ENCODE measurements around the gene SPOCK3. TPM values are rescaled to one million over a fixed set of nuclear protein-coding genes. Genes with fewer than 3 reads are reported as not detected.

SPOCK3 gene
- total RNA-seq, 1 donor from 2014 or later = not detected

DNA sequence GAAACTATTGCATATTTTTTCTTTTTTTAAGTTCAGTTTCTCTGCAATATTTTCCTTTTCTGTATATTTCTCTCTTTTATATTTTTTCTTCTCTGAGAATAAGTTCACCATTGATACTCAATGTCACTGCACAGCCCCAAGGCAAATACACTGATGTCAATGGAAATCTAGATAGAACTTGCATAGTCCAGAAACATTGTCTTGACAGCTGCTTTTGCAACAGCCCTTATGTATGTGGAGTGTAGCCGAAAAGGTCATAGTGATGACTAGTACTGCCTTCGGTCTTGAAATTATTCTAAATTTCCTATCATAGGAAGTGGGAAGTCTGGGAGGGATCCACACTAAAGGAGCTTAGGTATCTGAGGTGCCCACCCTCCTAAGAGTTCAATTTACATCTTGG, 150.0 kb downstream of the SPOCK3 start:
- intact Hi-C loops (cut with DNase I) = no loop called here
- ATAC-seq (no peak), DNase-seq (ENCODE audit: low spot score) (no peak)

DNA sequence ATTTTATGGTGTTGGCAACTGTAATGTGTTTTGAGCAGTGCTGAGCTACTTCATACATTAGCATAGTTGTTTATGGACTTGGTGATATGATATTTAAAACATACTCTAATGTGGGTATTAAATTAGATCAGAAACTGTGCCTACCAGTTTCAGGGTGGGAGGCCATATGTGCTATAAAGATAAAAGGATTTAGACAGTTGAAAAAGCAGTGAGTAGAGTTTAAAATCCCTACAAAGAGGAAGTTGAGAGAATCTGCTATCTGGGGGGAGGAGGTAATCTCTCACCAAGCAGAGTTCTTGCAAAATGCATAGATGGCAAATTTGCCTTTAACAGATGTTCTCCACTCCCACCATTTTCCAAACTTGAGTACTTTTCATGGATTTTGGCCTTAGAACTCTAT, 154.5 kb downstream of the SPOCK3 start:
- DNase-seq (ENCODE audit: low spot score) (no peak), ATAC-seq (no peak)
- intact Hi-C loops (cut with DNase I) = no loop called here

DNA sequence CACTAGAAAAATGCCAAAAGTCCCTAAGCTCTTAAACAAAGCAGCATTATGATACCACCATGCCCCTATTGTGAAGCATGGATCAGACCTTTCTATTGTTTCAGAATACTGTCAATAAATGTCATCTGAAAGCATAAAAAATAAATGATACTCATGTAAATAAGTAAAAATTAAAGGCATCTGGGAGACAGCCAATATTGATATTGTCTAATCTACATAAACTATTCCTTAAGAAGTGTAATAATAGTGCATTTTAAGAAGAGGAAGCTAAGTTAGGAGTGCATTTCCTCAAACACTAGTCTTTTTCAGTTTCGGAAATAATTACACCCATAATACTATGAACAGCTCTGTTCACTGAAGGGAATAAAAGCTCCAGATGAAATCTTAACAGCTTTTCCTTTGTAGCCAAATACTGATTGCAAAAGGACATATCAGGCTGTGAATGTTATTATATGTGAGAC, 181.6 kb downstream of the SPOCK3 start:
- ATAC-seq (no peak), DNase-seq (ENCODE audit: low spot score) (no peak)
- intact Hi-C loops (cut with DNase I) = no loop called here

DNA sequence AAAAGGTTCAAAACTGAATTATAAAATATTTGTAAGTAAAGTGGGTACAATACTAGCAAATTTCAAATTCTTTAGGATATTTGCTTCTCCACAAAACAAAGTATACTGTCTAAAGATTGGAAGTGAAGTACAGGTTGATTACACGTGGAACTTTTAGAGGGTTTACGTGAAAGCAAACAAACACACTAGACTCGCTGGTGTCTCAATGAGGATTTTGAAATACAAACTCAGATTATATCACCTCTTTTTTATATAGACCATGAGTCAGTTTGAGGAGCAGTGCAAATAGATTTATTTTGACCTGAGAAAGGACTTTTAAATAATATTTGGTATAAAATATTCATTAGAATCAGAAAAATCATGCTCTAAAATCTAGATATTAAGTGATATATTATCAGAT, 185.0 kb downstream of the SPOCK3 start:
- DNase-seq (ENCODE audit: low spot score) (no peak), ATAC-seq (no peak)
- intact Hi-C loops (cut with DNase I) = no loop called here

DNA sequence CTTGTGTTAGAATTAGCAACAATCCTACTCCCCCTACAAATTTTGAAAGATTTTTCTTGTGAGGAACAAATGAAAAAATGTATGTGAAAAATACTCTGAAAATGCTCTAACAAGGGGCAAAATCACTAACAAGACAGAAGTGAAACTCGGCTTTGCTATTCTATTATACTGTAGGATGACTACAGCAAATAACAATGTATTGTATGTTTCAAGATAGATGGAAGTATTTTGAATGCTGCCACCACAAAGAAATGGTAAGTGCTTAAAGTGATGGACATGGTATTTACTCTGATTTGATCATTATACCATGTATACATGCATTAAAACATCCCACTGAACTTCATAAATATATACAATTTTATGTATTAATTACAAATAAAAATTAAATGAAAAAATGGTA, 192.8 kb downstream of the SPOCK3 start:
- DNase-seq (ENCODE audit: low spot score) (no peak), ATAC-seq (no peak)
- intact Hi-C loops (cut with DNase I) = no loop called here

DNA sequence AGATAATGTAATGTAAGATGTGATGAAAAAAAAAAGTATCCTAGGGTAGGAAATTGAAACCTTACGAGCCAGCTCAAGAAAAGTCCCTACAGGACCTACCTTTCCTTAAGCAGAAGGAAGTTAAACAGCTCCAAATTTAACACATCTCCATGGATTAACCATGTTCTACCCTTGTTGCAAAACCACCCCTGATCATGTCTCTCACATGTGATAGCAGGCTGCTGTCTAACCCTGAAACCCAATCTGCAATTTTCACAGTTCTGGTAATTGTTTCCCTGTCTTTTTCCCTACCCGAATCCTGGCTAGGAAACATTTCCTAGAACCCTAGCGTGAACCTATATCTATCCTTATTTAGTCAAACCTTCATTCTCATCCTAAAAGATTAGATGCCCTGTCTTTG, 198.9 kb downstream of the SPOCK3 start:
- DNase-seq (ENCODE audit: low spot score) = no peak
- intact Hi-C loops (cut with DNase I) = no loop called here
- no peak for ATAC-seq

DNA sequence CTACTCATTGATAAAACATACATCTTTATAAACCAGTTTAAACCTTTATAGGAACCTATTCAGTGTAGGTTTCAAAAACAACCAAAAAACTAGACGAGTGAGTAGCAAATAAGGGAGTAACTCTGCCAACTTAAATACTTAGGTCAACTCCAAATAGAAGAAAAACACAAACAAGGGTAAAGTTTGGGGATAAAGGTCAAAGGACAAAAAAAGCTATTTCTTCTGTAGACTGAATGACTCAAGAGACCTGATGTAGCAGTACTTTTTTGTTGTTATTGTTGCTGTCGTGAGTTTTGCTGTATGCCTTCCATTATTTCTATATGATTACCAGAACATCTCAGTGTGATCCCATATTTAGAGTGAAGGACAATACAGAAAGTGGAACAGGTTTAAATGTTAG, 199.3 kb downstream of the SPOCK3 start:
- DNase-seq (ENCODE audit: low spot score) = no peak
- intact Hi-C loops (cut with DNase I) = no loop called here
- no peak for ATAC-seq

DNA sequence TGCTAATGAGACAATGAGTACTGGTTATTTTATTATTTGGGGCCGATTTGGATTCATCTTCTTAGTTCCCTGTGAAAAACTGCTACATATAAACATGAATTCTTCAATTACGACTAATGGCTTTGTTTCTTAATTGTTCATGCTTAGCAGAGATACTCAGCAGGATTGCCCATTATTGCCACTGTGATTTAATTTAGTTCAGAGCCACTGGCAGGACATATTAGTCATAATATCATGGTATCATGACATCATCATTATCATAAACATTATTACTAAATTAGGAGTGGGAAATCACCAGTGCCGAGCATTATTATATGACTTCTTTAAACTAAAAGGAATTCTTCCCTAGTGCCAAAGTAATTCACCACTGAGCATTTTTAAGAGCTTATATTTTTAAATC, 201.4 kb downstream of the SPOCK3 start:
- intact Hi-C loops (cut with DNase I) = no loop called here
- ATAC-seq = no peak
- DNase-seq (ENCODE audit: low spot score) = no peak

DNA sequence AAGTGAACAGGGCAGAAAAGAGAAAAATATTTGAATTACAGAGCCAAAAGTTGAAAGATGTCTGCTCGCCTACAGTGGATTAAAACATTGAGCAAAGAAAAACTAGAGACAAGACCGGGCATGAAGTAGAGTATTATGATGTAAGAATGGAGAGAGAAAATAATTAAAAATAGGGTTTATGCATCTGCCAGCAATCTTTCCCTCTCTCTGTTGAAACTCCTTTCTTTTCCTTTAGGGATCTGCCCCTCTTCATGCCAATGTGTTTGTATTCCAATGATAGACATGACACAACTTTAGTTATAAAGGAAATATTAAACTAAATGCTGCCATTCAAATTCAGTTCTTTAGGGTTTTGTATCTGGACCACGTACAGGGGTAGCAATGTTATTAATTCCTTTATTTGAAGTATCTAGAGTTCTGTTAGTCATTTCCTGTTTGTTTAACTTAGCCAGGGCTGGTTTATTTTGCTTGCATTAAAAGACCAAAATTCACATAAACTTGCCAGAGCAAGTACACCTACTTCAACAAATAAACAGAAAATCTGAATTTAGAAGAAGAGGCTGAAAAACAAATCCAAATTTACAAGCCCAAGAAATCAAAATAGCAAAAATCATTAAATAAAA, 202.6 kb downstream of the SPOCK3 start:
- no peak for DNase-seq (ENCODE audit: low spot score)
- no peak for ATAC-seq
- intact Hi-C loops (cut with DNase I) = no loop called here

DNA sequence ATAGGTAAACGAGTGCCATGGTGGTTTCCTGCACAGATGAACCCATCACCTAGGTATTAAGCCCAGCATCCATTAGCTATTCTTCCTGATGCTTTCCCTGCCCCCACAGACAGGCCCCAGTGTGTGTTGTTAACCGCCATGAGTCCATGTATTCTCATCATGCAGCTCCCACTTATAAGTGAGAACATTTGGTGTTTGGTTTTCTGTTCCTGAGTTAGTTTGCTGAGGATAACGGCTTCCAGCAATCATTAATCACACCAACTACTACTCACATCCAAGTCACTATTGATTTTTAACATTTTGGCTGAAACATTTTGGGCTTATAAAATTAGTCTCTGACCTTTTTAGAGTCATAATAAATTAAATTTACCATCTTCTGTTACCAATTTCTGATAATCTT, 205.3 kb downstream of the SPOCK3 start:
- ATAC-seq (no peak), DNase-seq (ENCODE audit: low spot score) (no peak)
- intact Hi-C loops (cut with DNase I) = no loop called here

DNA sequence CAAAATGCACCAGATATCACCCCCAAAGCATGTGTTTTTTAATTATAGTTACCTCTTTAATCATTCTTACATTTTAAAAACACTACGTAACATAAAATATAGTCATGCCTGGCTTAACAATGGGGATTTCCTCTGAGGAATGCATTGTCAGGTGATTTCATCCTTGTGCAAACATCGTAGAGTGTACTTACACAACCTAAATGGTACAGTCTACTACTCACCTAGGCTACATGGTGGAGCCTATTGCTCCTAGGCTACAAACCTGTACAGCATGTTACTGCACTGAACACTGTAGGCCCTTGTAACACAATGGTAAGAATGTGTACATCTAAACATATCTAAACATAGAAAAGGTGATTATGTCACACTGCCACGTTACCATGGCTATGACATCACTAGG, 208.6 kb downstream of the SPOCK3 start:
- ATAC-seq (no peak), DNase-seq (ENCODE audit: low spot score) (no peak)
- intact Hi-C loops (cut with DNase I) = no loop called here

DNA sequence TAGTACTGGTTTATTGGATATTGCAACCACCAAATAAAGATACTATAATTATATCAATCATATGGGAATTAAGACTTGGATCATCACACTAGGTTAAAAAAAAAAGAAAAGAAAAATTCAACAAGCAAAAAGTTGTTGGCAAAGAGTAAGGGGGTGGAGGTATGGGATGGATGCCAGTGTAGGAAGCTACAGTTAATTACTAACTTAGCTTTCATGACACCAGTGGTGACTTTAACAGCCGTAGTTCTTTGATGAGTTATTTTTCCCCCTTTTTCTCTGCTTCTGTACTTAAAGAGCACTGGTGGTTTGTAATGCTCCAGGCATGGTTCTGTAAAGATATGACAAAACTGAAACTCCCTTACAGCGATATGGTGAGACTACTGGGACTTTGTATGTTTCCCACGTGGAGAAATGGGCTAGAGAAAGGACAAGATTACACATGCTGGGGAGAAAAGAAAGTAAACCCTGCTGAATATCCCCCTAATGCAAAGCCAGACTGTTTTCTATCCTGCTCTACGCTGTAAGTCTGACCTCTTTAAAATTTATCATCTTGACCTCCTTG, 210.8 kb downstream of the SPOCK3 start:
- ATAC-seq (no peak), DNase-seq (ENCODE audit: low spot score) (no peak)
- intact Hi-C loops (cut with DNase I) = no loop called here

DNA sequence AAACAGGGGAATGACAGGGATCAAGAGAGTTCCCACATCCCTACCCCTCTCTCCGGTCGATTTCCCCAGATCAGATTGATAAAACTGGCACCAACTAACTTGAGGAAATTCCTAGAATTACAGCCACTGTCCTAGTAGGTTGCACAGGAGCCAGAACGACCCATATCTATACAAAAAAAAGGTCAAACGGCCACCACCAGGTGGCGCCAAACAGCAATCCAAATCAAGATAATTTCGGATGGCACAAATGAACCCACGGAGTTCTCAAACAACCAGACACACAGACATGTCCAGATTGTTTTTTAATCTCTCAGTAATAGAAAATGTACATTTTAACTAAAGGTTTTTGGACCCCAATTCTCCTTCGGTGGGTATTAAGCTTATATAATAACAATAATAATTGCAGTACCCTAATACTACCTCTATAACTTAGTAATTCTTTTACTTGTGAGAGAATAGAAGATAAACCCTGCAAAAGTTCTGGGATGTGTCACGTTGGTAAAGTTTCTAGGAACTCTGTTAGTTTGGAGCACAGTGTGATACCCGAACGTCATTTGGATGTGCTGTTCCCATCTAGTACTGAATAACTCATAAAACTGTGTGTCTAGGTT, 212.6 kb downstream of the SPOCK3 start:
- intact Hi-C loops (cut with DNase I) = no loop called here
- peak; percentile 51 for ATAC-seq
- DNase-seq (ENCODE audit: low spot score) = peak; percentile 78

DNA sequence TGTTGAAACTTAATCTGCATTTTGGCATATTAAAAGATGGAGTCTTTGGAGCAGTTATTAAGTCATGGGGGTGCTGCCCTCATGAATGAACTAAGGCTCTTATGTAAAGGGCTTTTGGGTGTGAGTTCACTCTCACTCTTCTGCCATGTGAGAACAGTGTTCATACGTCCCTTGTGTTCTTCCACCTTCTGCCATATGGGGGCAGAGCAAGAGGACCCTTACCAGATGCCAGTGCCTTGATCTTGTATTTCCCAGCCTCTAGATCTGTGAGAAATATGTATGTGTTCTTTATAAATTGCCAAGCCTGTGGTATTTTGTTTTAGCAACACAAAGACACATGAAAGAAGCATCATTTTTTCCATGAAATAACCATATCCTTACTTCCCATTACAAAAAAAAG, 213.9 kb downstream of the SPOCK3 start:
- intact Hi-C loops (cut with DNase I) = no loop called here

DNA sequence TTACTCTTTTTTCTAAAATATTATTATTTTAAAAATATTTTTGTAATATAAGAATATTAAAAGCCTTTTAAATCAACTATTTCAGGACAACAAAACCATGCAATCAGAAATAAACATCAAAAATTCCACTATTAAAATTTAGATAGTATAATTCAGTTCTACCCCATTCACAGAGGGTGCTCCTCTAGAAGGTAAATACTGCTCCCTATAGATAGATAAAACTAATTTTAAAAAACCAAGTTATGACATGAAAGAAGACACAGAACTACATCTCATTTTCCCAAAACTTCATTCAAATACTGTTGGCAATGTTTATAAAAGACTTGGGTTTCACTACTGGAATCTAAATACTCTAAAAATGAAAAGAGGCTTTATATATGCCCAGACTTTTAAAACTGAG, 219.3 kb downstream of the SPOCK3 start:
- intact Hi-C loops (cut with DNase I) = no loop called here
- no peak for DNase-seq (ENCODE audit: low spot score)
- ATAC-seq = no peak

More for the DNA sequence above, 213.9 kb downstream of the SPOCK3 start:
- no peak for ATAC-seq
- DNase-seq (ENCODE audit: low spot score) = no peak

DNA sequence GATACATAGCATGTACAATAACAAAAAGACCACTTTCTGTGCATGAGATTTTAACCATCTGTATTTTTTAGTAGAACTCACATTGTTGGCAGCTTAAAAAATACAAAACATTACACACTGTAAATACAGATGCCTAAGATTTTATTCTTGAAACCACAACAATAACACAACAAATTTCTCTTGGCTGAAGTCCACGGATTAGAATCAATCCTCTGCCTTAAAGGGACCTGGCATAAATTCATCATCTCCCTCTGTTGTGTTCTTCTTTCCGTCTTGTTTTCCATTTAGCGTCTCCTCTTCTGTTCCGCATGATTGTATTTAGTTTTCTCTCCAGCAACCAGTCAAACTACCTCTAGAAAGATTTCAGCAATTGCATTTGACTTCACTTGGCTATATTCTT, 231.0 kb downstream of the SPOCK3 start:
- no peak for DNase-seq (ENCODE audit: low spot score)
- no peak for ATAC-seq
- intact Hi-C loops (cut with DNase I) = no loop called here

DNA sequence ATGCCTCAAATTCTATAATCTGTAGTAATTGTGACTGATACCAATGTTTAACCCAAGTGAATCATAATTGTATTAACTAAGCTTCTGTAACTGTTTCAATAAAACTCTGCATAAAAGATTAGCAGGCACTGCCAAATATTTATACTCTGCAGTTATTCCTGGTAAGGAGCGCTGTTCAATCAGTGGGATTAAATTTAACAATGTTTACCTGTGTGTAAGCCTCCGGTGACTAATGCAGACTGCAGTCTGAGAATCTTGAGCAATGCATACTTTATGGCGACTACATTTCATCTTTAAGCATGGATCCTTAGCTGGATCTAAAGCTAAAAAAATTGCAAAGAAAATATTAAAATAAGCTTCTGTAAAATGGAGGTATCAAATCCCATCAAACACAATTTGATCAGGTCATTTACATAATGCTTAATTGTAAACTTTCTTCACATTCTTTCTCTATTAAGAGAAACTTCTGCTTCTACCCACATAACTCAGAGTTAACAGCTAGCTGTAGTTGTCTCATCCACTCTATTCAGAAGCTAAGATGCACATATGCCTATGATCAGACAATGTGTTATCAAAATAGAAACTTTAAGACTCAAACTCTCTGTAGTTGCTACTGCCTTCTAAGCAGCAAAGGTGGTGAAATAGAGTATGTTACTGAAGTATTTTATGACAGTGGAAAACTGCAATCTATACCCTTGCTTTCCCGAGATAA, 234.0 kb downstream of the SPOCK3 start:
- DNase-seq (ENCODE audit: low spot score) (no peak), ATAC-seq (no peak)
- intact Hi-C loops (cut with DNase I) = no loop called here

DNA sequence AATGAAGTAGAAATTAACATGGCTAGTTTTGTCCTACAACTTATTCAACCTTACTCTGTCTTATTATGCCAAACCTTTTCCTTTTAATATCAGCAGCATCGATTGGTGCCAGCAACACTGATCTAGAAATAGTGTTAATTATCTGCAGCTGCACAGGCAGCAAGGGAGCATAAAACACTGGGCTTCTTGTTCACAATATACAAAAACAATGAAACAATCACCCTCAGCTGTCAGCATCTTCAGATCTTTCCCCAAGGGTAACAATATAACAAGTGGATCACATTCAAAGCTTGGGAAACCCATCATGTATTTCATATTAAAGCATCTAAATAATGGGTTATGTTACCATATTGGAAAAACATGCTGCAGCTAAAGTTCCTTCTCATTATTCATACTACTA, 238.1 kb downstream of the SPOCK3 start:
- intact Hi-C loops (cut with DNase I) = no loop called here
- no peak for DNase-seq (ENCODE audit: low spot score)
- ATAC-seq = no peak

DNA sequence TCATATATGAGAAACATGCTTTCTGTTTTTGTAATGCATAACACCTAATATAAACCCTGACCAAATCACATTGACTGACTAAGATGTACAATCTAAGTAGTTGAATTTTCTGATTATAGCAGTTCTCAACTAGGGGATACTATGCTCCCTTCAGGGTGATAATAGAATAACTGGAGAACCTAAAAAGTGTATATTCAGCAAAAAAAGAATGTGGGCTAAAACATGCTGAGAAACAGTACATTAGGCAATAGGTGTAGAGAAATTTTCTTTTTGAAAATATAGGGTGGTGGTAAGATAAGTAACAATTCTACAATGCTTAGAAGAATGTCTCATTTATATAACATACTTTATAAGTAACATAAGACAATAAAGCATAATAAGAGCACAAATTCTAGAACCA, 239.6 kb downstream of the SPOCK3 start:
- no peak for ATAC-seq
- intact Hi-C loops (cut with DNase I) = no loop called here
- DNase-seq (ENCODE audit: low spot score) = no peak

DNA sequence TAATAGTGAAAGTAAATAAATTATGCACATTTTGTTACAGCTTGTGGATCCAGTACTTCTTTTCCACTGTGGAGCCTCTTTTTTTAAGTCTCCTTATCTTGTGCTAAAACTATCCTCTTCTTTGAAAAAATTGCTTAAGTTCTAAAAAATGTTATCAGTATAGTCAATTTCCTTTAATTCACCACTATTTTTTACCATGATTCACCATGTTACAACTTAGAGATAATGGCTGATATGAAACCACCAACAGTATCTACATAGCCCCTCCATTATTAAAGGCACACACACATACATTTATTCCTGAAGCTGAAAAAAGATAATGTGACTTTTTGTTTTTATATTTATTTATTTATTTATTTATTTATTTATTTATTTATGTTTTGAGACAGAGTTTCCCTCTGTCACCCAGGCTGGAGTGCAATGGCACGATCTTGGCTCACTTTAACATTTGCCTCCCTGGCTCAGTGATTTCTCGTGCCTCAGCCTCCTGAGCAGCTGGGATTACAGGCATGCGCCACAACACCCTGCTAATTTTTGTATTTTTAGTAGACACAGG, 243.2 kb downstream of the SPOCK3 start:
- intact Hi-C loops (cut with DNase I) = no loop called here
- ATAC-seq (no peak), DNase-seq (ENCODE audit: low spot score) (no peak)
